ENCODE results near the gene ZC2HC1C.

ZC2HC1C gene

GRCh38 chr14:75081660-75082229 is 12.3 kb downstream of the ZC2HC1C start:
- H3K4me1 ChIP-seq (ENCODE audit: control insufficient read depth, insufficient read depth, low read length): no peaks in the 10 kb centered on the region

GRCh38 chr14:75083271-75083670 is 13.8 kb downstream of the ZC2HC1C start:
- Histone ChIP-seq H3K9ac (ENCODE audit: low read depth, low read length) (no peak overlapping the region), H3K4me1 (ENCODE audit: control insufficient read depth, insufficient read depth, low read length) (no peaks in the 10 kb centered on the region), H3K36me3 (ENCODE audit: control insufficient read depth, insufficient read depth, low read length) (peaks cover 22% of the 10 kb centered on the region), H3K27me3 (ENCODE audit: control insufficient read depth, insufficient read depth, low read length) (no peaks in the 10 kb centered on the region), H3K9me3 (ENCODE audit: control insufficient read depth, insufficient read depth, low read length) (no peaks in the 10 kb centered on the region), H3K4me3 (ENCODE audit: low read depth, low read length) (no peak overlapping the region)

More at GRCh38 chr14:75081660-75082229, 12.3 kb downstream of the ZC2HC1C start:
- H3K9me3 ChIP-seq (ENCODE audit: control insufficient read depth, insufficient read depth, low read length): no peaks in the 10 kb centered on the region
- no peak overlapping the region for H3K9ac ChIP-seq (ENCODE audit: low read depth, low read length)
- H3K36me3 ChIP-seq (ENCODE audit: control insufficient read depth, insufficient read depth, low read length): peaks cover 22% of the 10 kb centered on the region
- no peaks in the 10 kb centered on the region for H3K27me3 ChIP-seq (ENCODE audit: control insufficient read depth, insufficient read depth, low read length)
- H3K4me3 ChIP-seq (ENCODE audit: low read depth, low read length): no peak overlapping the region

- Histone ChIP-seq H3K4me3 (ENCODE audit: low read depth, low read length) (no peak overlapping the region), H3K27me3 (ENCODE audit: control insufficient read depth, insufficient read depth, low read length) (no peaks in the 10 kb centered on the region), H3K9me3 (ENCODE audit: control insufficient read depth, insufficient read depth, low read length) (no peaks in the 10 kb centered on the region), H3K4me1 (ENCODE audit: control insufficient read depth, insufficient read depth, low read length) (no peaks in the 10 kb centered on the region), H3K9ac (ENCODE audit: low read depth, low read length) (no peak overlapping the region), H3K36me3 (ENCODE audit: control insufficient read depth, insufficient read depth, low read length) (peaks cover 22% of the 10 kb centered on the region)
Measured at GRCh38 chr14:75084513-75084912, 15.1 kb downstream of the ZC2HC1C start.

- Histone ChIP-seq H3K36me3 (ENCODE audit: control insufficient read depth, insufficient read depth, low read length) (peaks cover 23% of the 10 kb centered on the region), H3K27me3 (ENCODE audit: control insufficient read depth, insufficient read depth, low read length) (no peaks in the 10 kb centered on the region), H3K9me3 (ENCODE audit: control insufficient read depth, insufficient read depth, low read length) (no peaks in the 10 kb centered on the region), H3K9ac (ENCODE audit: low read depth, low read length) (no peak overlapping the region), H3K4me1 (ENCODE audit: control insufficient read depth, insufficient read depth, low read length) (peaks cover 3% of the 10 kb centered on the region), H3K4me3 (ENCODE audit: low read depth, low read length) (no peak overlapping the region)
Measured at GRCh38 chr14:75088153-75088552, 18.7 kb downstream of the ZC2HC1C start.

- H3K9me3 ChIP-seq (ENCODE audit: control insufficient read depth, insufficient read depth, low read length): no peaks in the 10 kb centered on the region
- no peak overlapping the region for H3K4me3 ChIP-seq (ENCODE audit: low read depth, low read length)
- peaks cover 3% of the 10 kb centered on the region for H3K4me1 ChIP-seq (ENCODE audit: control insufficient read depth, insufficient read depth, low read length)
- H3K36me3 ChIP-seq (ENCODE audit: control insufficient read depth, insufficient read depth, low read length): peaks cover 22% of the 10 kb centered on the region
- H3K27me3 ChIP-seq (ENCODE audit: control insufficient read depth, insufficient read depth, low read length): no peaks in the 10 kb centered on the region
- H3K9ac ChIP-seq (ENCODE audit: low read depth, low read length): no peak overlapping the region
Measured at GRCh38 chr14:75088566-75089373, 19.3 kb downstream of the ZC2HC1C start.

GRCh38 chr14:75090353-75090752 is 20.9 kb downstream of the ZC2HC1C start:
- peaks cover 18% of the 10 kb centered on the region for H3K36me3 ChIP-seq (ENCODE audit: control insufficient read depth, insufficient read depth, low read length)
- no peak overlapping the region for H3K4me3 ChIP-seq (ENCODE audit: low read depth, low read length)
- peaks cover 3% of the 10 kb centered on the region for H3K4me1 ChIP-seq (ENCODE audit: control insufficient read depth, insufficient read depth, low read length)
- no peak overlapping the region for H3K9ac ChIP-seq (ENCODE audit: low read depth, low read length)
- no peaks in the 10 kb centered on the region for H3K9me3 ChIP-seq (ENCODE audit: control insufficient read depth, insufficient read depth, low read length)
- H3K27me3 ChIP-seq (ENCODE audit: control insufficient read depth, insufficient read depth, low read length): no peaks in the 10 kb centered on the region

GRCh38 chr14:75091251-75091650 is 21.8 kb downstream of the ZC2HC1C start:
- H3K4me3 ChIP-seq (ENCODE audit: low read depth, low read length): no peak overlapping the region
- H3K9me3 ChIP-seq (ENCODE audit: control insufficient read depth, insufficient read depth, low read length): no peaks in the 10 kb centered on the region
- peaks cover 3% of the 10 kb centered on the region for H3K4me1 ChIP-seq (ENCODE audit: control insufficient read depth, insufficient read depth, low read length)
- H3K36me3 ChIP-seq (ENCODE audit: control insufficient read depth, insufficient read depth, low read length): peaks cover 14% of the 10 kb centered on the region
- no peak overlapping the region for H3K9ac ChIP-seq (ENCODE audit: low read depth, low read length)
- H3K27me3 ChIP-seq (ENCODE audit: control insufficient read depth, insufficient read depth, low read length): no peaks in the 10 kb centered on the region

GRCh38 chr14:75092698-75093097 is 23.3 kb downstream of the ZC2HC1C start:
- H3K27me3 ChIP-seq (ENCODE audit: control insufficient read depth, insufficient read depth, low read length): no peaks in the 10 kb centered on the region
- no peak overlapping the region for H3K9ac ChIP-seq (ENCODE audit: low read depth, low read length)
- H3K4me3 ChIP-seq (ENCODE audit: low read depth, low read length): no peak overlapping the region
- H3K36me3 ChIP-seq (ENCODE audit: control insufficient read depth, insufficient read depth, low read length): peaks cover 14% of the 10 kb centered on the region
- H3K4me1 ChIP-seq (ENCODE audit: control insufficient read depth, insufficient read depth, low read length): peaks cover 3% of the 10 kb centered on the region
- H3K9me3 ChIP-seq (ENCODE audit: control insufficient read depth, insufficient read depth, low read length): no peaks in the 10 kb centered on the region

GRCh38 chr14:75094896-75095295 is 25.5 kb downstream of the ZC2HC1C start:
- H3K36me3 ChIP-seq (ENCODE audit: control insufficient read depth, insufficient read depth, low read length): peaks cover 18% of the 10 kb centered on the region
- no peaks in the 10 kb centered on the region for H3K9me3 ChIP-seq (ENCODE audit: control insufficient read depth, insufficient read depth, low read length)
- H3K9ac ChIP-seq (ENCODE audit: low read depth, low read length): no peak overlapping the region
- no peak overlapping the region for H3K4me3 ChIP-seq (ENCODE audit: low read depth, low read length)
- no peaks in the 10 kb centered on the region for H3K27me3 ChIP-seq (ENCODE audit: control insufficient read depth, insufficient read depth, low read length)
- peaks cover 3% of the 10 kb centered on the region for H3K4me1 ChIP-seq (ENCODE audit: control insufficient read depth, insufficient read depth, low read length)

- no peaks in the 10 kb centered on the region for H3K27me3 ChIP-seq (ENCODE audit: control insufficient read depth, insufficient read depth, low read length)
- H3K9ac ChIP-seq (ENCODE audit: low read depth, low read length): no peak overlapping the region
- H3K4me1 ChIP-seq (ENCODE audit: control insufficient read depth, insufficient read depth, low read length): peaks cover 3% of the 10 kb centered on the region
- H3K36me3 ChIP-seq (ENCODE audit: control insufficient read depth, insufficient read depth, low read length): peaks cover 22% of the 10 kb centered on the region
- no peak overlapping the region for H3K4me3 ChIP-seq (ENCODE audit: low read depth, low read length)
- H3K9me3 ChIP-seq (ENCODE audit: control insufficient read depth, insufficient read depth, low read length): no peaks in the 10 kb centered on the region
Measured at GRCh38 chr14:75095690-75096089, 26.2 kb downstream of the ZC2HC1C start.

GRCh38 chr14:75096959-75097358 is 27.5 kb downstream of the ZC2HC1C start:
- peaks cover 3% of the 10 kb centered on the region for H3K4me1 ChIP-seq (ENCODE audit: control insufficient read depth, insufficient read depth, low read length)
- H3K27me3 ChIP-seq (ENCODE audit: control insufficient read depth, insufficient read depth, low read length): no peaks in the 10 kb centered on the region
- H3K36me3 ChIP-seq (ENCODE audit: control insufficient read depth, insufficient read depth, low read length): peaks cover 17% of the 10 kb centered on the region
- H3K9ac ChIP-seq (ENCODE audit: low read depth, low read length): no peak overlapping the region
- H3K4me3 ChIP-seq (ENCODE audit: low read depth, low read length): no peak overlapping the region
- H3K9me3 ChIP-seq (ENCODE audit: control insufficient read depth, insufficient read depth, low read length): no peaks in the 10 kb centered on the region

GRCh38 chr14:75098212-75098611 is 28.8 kb downstream of the ZC2HC1C start:
- Histone ChIP-seq H3K27me3 (ENCODE audit: control insufficient read depth, insufficient read depth, low read length) (no peaks in the 10 kb centered on the region), H3K9ac (ENCODE audit: low read depth, low read length) (no peak overlapping the region), H3K4me3 (ENCODE audit: low read depth, low read length) (no peak overlapping the region), H3K9me3 (ENCODE audit: control insufficient read depth, insufficient read depth, low read length) (no peaks in the 10 kb centered on the region), H3K4me1 (ENCODE audit: control insufficient read depth, insufficient read depth, low read length) (no peaks in the 10 kb centered on the region), H3K36me3 (ENCODE audit: control insufficient read depth, insufficient read depth, low read length) (peaks cover 17% of the 10 kb centered on the region)
